Measurements from ENCODE around the gene CTSZ. TPM values are rescaled to one million over a fixed set of nuclear protein-coding genes. Genes with fewer than 3 reads are reported as not detected.

Gene CTSZ
- total and polyA plus RNA-seq, 2 donors (not counting 1 experiment from before 2014, with no cell fraction given): 285 to 319 TPM

DNA sequence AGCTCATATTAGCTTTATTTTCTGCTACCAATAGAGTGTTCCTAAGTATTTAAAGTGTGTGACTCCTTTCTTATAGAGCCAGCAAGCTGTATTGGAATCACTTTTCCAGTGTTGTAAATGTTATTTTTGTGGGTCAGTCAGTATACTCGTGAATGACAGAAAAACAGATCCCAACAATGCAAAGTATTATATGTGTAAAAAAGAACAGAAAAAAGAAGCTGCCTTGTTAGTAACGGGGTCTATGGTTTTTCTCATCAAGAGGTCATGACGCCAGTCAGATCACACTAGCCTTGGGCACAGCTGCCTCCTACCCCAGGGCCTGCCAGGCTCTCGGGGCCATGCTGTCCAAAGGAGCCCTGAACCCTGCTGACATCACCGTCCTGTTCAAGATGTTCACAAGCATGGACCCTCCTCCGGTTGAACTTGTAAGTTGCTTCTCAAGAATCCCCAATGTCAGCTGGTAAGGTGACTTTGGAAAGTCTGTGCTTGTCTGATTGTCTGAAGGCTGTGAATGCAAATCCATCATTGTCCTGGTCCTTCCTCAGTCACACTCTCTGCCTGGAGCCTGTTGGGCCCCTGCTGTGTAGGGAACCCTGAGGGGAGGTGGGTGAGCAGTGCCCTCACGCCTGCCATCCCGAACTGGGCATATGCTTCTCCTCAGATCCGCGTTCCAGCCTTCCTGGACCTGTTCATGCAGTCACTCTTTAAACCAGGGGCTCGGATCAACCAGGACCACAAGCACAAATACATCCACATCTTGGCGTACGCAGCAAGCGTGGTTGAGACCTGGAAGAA is 16.2 kb downstream of the CTSZ start:
- Histone ChIP-seq H3K4me2 (replicated peaks; ENCODE audit: low read depth, low read length, poor library complexity, severe bottlenecking) (no peak overlapping the region), H3K4me3 (ENCODE audit: control extremely low read depth in 1 of 5, extremely low read depth in 1 of 5, insufficient read depth in 1 of 5, low read depth in 2 of 5, low read length in 4 of 5) (no peak overlapping the region), H4K20me1 (ENCODE audit: control insufficient read depth, insufficient read depth, low read length, poor library complexity, severe bottlenecking) (peaks cover 21% of the 10 kb centered on the region), H3K9ac (ENCODE audit: low read length) (no peak overlapping the region), H3K4me1 (ENCODE audit: control insufficient read depth in 2 of 2, insufficient read depth in 2 of 2, low read length in 2 of 2) (peaks cover 17 to 32% of the 10 kb centered on the region in 2 donors), H2AFZ (ENCODE audit: insufficient read depth, low read depth, low read length, poor library complexity, severe bottlenecking) (no peak overlapping the region), H3K9me3 (ENCODE audit: control extremely low read depth in 1 of 3, control insufficient read depth in 2 of 3, insufficient read depth in 1 of 3, low read length in 2 of 3) (no peaks in the 10 kb centered on the region), H3K79me2 (ENCODE audit: control insufficient read depth, insufficient read depth, low read length) (peaks cover 28% of the 10 kb centered on the region), H3K27ac (ENCODE audit: low read length in 2 of 2) (no peak overlapping the region), H3K27me3 (replicated peaks in 1 of 4; ENCODE audit: control extremely low read depth in 1 of 4, control insufficient read depth in 3 of 4, insufficient read depth in 4 of 4, low read length in 3 of 4) (no peaks in the 10 kb centered on the region), H3K36me3 (replicated peaks in 1 of 2; ENCODE audit: control extremely low read depth in 1 of 2, control insufficient read depth in 1 of 2, extremely low read depth in 1 of 2, insufficient read depth in 2 of 2, low read length in 1 of 2) (peaks cover 5 to 97% of the 10 kb centered on the region in 2 experiments)
- Mint-ChIP-seq H3K4me1 (peaks cover 38% of the 10 kb centered on the region), H3K4me3 (no peak overlapping the region), H3K9me3 (ENCODE audit: insufficient read depth) (no peaks in the 10 kb centered on the region), H3K27ac (peak overlapping the region; percentile 10), H3K27me3 (no peaks in the 10 kb centered on the region)
- ATAC-seq (ENCODE audit: low read depth): no peak
- ChIA-PET POLR2A (interaction anchor here (0.6 kb wide), 1 partner anchor 16 kb away, joined by 3 read pairs; no protein-coding TSS in a partner anchor), CTCF (interaction anchor here (0.7 to 1.6 kb wide), 3 partner anchors 8 to 90 kb away, joined by 3 to 6 read pairs (median 3); partner anchors contain the start of gene ATP5F1E)
- WGBS (ENCODE audit: insufficient coverage): 93% methylated on average over 7 of the region's 14 CpGs
- TF ChIP-seq, protein P1, sequence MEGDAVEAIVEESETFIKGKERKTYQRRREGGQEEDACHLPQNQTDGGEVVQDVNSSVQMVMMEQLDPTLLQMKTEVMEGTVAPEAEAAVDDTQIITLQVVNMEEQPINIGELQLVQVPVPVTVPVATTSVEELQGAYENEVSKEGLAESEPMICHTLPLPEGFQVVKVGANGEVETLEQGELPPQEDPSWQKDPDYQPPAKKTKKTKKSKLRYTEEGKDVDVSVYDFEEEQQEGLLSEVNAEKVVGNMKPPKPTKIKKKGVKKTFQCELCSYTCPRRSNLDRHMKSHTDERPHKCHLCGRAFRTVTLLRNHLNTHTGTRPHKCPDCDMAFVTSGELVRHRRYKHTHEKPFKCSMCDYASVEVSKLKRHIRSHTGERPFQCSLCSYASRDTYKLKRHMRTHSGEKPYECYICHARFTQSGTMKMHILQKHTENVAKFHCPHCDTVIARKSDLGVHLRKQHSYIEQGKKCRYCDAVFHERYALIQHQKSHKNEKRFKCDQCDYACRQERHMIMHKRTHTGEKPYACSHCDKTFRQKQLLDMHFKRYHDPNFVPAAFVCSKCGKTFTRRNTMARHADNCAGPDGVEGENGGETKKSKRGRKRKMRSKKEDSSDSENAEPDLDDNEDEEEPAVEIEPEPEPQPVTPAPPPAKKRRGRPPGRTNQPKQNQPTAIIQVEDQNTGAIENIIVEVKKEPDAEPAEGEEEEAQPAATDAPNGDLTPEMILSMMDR (IDR thresholded peaks at IDR 0.05): no peak
- no peak for TF ChIP-seq EZH2 (IDR thresholded peaks at IDR 0.05; ENCODE audit: borderline replicate concordance, insufficient read depth, low read depth, low read length, poor library complexity, severe bottlenecking)
- no peak for DNase-seq
- intact Hi-C loops (cut with micrococcal nuclease): no loop called here

DNA sequence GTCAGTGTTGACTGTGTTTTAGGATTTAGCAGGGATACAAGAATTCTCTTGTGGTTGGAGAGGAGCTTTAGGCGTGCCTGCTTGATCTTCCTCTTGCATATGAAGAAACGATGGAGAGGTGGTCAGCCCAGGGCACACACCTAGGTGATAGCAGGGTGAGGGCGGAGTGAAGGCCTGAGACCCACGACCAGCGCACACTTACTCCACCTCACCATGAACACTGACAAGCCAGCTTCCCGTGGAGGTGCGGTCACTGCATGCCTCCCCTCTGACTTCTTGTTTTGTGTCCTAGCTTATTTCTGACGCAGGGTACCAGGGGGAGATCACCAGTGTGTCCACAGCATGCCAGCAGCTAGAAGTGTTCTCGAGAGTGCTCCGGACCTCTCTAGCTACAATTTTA is 17.9 kb downstream of the CTSZ start:
- DNase-seq (no peak), ATAC-seq (ENCODE audit: low read depth) (no peak)
- intact Hi-C loops (cut with micrococcal nuclease): no loop called here
- no peak overlapping the region for H3K4me3 ChIP-seq (ENCODE audit: control extremely low read depth in 1 of 5, extremely low read depth in 1 of 5, insufficient read depth in 1 of 5, low read depth in 2 of 5, low read length in 4 of 5)
- no peak overlapping the region for H3K27ac ChIP-seq (ENCODE audit: low read length in 2 of 2)
- peaks cover 43% of the 10 kb centered on the region for H3K79me2 ChIP-seq (ENCODE audit: control insufficient read depth, insufficient read depth, low read length)
- Mint-ChIP-seq H3K4me3 (no peak overlapping the region), H3K9me3 (ENCODE audit: insufficient read depth) (no peaks in the 10 kb centered on the region), H3K4me1 (peaks cover 32% of the 10 kb centered on the region), H3K27ac (no peak overlapping the region), H3K27me3 (no peaks in the 10 kb centered on the region)
- peaks cover 27% of the 10 kb centered on the region for H4K20me1 ChIP-seq (ENCODE audit: control insufficient read depth, insufficient read depth, low read length, poor library complexity, severe bottlenecking)
- TF ChIP-seq, protein P1 (IDR thresholded peaks at IDR 0.05): no peak
- TF ChIP-seq EZH2 (IDR thresholded peaks at IDR 0.05; ENCODE audit: borderline replicate concordance, insufficient read depth, low read depth, low read length, poor library complexity, severe bottlenecking): no peak
- ChIA-PET CTCF (no interaction called here), POLR2A (interaction anchor here (0.7 kb wide), 1 partner anchor 86 kb away, joined by 3 read pairs; no protein-coding TSS in a partner anchor)
- no peaks in the 10 kb centered on the region for H3K27me3 ChIP-seq (replicated peaks in 1 of 4; ENCODE audit: control extremely low read depth in 1 of 4, control insufficient read depth in 3 of 4, insufficient read depth in 4 of 4, low read length in 3 of 4)
- no peak overlapping the region for H2AFZ ChIP-seq (ENCODE audit: insufficient read depth, low read depth, low read length, poor library complexity, severe bottlenecking)
- peaks cover 4 to 87% of the 10 kb centered on the region in 2 experiments for H3K36me3 ChIP-seq (replicated peaks in 1 of 2; ENCODE audit: control extremely low read depth in 1 of 2, control insufficient read depth in 1 of 2, extremely low read depth in 1 of 2, insufficient read depth in 2 of 2, low read length in 1 of 2)
- H3K4me1 ChIP-seq (ENCODE audit: control insufficient read depth in 2 of 2, insufficient read depth in 2 of 2, low read length in 2 of 2): peaks cover 14 to 24% of the 10 kb centered on the region in 2 donors
- no peak overlapping the region for H3K4me2 ChIP-seq (replicated peaks; ENCODE audit: low read depth, low read length, poor library complexity, severe bottlenecking)
- 93% methylated on average over 6 of the region's 10 CpGs for WGBS (ENCODE audit: insufficient coverage)
- H3K9me3 ChIP-seq (ENCODE audit: control extremely low read depth in 1 of 3, control insufficient read depth in 2 of 3, insufficient read depth in 1 of 3, low read length in 2 of 3): no peaks in the 10 kb centered on the region
- H3K9ac ChIP-seq (ENCODE audit: low read length): no peak overlapping the region
